ENCODE results near the gene ISG20.
"Not testable (repeated sequence)": the region's sequence is repeated elsewhere in the genome, so short reads cannot be mapped to it uniquely, and the experiment has no call there.

DNA sequence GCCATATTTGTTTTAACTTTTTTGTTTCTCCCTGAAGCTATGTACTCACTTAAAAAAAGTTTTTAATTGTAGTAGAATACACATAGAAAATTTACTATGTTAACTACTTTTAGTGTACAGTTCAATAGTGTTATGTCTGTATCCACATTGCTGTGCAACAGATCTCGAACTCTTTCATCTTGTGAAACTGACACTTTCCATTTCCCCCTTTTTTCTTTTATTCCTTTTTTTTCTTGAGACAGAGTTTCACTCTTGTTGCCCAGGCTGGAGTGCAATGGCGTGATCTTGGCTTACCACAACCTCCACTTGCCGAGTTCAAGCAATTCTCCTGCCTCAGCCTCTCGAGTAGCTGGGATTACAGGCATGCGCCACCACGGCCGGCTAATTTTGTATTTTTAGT, 6.0 kb upstream of the ISG20 start:
- TF ChIP-seq CTCF, POLR2A (IDR thresholded peaks at IDR 0.05): not testable (repeated sequence)

All from uterus (tissue), 2 donors.